ENCODE data around the gene LHFPL3.

- TF ChIP-seq, protein P1, sequence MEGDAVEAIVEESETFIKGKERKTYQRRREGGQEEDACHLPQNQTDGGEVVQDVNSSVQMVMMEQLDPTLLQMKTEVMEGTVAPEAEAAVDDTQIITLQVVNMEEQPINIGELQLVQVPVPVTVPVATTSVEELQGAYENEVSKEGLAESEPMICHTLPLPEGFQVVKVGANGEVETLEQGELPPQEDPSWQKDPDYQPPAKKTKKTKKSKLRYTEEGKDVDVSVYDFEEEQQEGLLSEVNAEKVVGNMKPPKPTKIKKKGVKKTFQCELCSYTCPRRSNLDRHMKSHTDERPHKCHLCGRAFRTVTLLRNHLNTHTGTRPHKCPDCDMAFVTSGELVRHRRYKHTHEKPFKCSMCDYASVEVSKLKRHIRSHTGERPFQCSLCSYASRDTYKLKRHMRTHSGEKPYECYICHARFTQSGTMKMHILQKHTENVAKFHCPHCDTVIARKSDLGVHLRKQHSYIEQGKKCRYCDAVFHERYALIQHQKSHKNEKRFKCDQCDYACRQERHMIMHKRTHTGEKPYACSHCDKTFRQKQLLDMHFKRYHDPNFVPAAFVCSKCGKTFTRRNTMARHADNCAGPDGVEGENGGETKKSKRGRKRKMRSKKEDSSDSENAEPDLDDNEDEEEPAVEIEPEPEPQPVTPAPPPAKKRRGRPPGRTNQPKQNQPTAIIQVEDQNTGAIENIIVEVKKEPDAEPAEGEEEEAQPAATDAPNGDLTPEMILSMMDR (IDR thresholded peaks at IDR 0.05), result peak; percentile 4 to 44 (median 33)
- TF ChIP-seq POLR2A (IDR thresholded peaks at IDR 0.05), result no peak
Observed at GRCh38 chr7:104643587-104644217, 315.3 kb downstream of the LHFPL3 start.

Measured in right lobe of liver (tissue), 4 donors.